Duodenal mucosa (tissue), 2 donors: ENCODE measurements around the gene DCUN1D2.

Experiments
- H3K27ac ChIP-seq: one replicate; pipeline ENCODE4 v1.7.0; 2013; ENCODE audit warnings: low read depth, low read length
- H3K27me3 ChIP-seq, 2 donors: one replicate each; pipeline ENCODE4 v1.7.0; 2013; ENCODE audit warnings: low read length in 2 of 2, control low read depth in 1 of 2; ENCODE audit not compliant: insufficient read depth in 2 of 2, control insufficient read depth in 1 of 2
- H3K36me3 ChIP-seq, 2 donors: one replicate each; pipeline ENCODE4 v1.7.0; 2013; ENCODE audit warnings: low read length in 2 of 2, control low read depth in 1 of 2; ENCODE audit not compliant: insufficient read depth in 2 of 2, control insufficient read depth in 1 of 2
- H3K4me1 ChIP-seq, 2 donors: one replicate each; pipeline ENCODE4 v1.7.0; 2013; ENCODE audit warnings: low read length in 2 of 2, control low read depth in 1 of 2; ENCODE audit not compliant: insufficient read depth in 2 of 2, control insufficient read depth in 1 of 2
- H3K4me3 ChIP-seq, 2 donors: one replicate each; pipeline ENCODE4 v1.7.0; 2013; ENCODE audit warnings: low read length in 2 of 2, low read depth in 1 of 2
- H3K9ac ChIP-seq, 2 donors: one replicate each; pipeline ENCODE4 v1.7.0; 2013; ENCODE audit warnings: low read length in 2 of 2, low read depth in 1 of 2
- H3K9me3 ChIP-seq, 2 donors: one replicate each; pipeline ENCODE4 v1.7.0; 2013; ENCODE audit warnings: low read length in 2 of 2, control low read depth in 1 of 2; ENCODE audit not compliant: control insufficient read depth in 1 of 2

DCUN1D2 gene

GRCh38 chr13:113506871-113507388 lies 16.4 kb upstream of the DCUN1D2 start:
- Histone ChIP-seq H3K27me3 (no peaks in the 10 kb centered on the region), H3K36me3 (peaks cover 12 to 56% of the 10 kb centered on the region in 2 donors), H3K27ac (no peak overlapping the region), H3K9me3 (no peaks in the 10 kb centered on the region), H3K4me3 (no peak overlapping the region), H3K4me1 (no peaks in the 10 kb centered on the region), H3K9ac (no peak overlapping the region)

GRCh38 chr13:113506025-113506685 lies 15.6 kb upstream of the DCUN1D2 start:
- Histone ChIP-seq H3K9me3 (no peaks in the 10 kb centered on the region), H3K4me1 (no peaks in the 10 kb centered on the region), H3K27ac (no peak overlapping the region), H3K9ac (no peak overlapping the region), H3K36me3 (peaks cover 13 to 59% of the 10 kb centered on the region in 2 donors), H3K27me3 (no peaks in the 10 kb centered on the region), H3K4me3 (no peak overlapping the region)

DNA sequence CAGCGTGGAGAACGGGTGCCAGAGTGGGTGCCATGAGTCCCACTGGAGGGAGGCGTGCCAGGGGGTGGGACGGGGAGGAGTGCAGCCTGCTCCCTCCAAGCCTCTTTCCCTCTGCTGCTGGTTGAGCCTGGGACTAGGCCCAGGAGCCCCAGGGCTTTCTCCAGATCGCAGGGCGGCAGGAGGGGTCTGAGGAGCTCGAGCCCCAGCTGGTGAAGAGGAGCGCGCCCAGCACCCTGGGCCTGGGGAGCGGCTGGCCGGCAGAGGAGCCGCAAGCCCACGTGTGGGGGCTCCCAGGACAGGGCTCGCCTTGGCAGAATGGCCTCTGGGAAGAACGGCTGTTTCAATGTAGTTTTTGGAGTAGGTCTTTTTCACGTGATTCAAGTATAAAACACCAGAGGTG lies 12.2 kb upstream of the DCUN1D2 start:
- Histone ChIP-seq H3K4me1 (no peaks in the 10 kb centered on the region), H3K9ac (no peak overlapping the region), H3K27me3 (no peaks in the 10 kb centered on the region), H3K4me3 (no peak overlapping the region), H3K27ac (no peak overlapping the region), H3K36me3 (peaks cover 14 to 71% of the 10 kb centered on the region in 2 donors), H3K9me3 (no peaks in the 10 kb centered on the region)

GRCh38 chr13:113500530-113501265 lies 10.2 kb upstream of the DCUN1D2 start:
- peaks cover 14 to 82% of the 10 kb centered on the region in 2 donors for H3K36me3 ChIP-seq
- no peaks in the 10 kb centered on the region for H3K9me3 ChIP-seq
- no peaks in the 10 kb centered on the region for H3K27me3 ChIP-seq
- H3K27ac ChIP-seq = no peak overlapping the region
- no peak overlapping the region for H3K4me3 ChIP-seq
- peaks cover 0 to 3% of the 10 kb centered on the region in 2 donors for H3K4me1 ChIP-seq
- H3K9ac ChIP-seq = no peak overlapping the region

- Histone ChIP-seq H3K4me1 (peaks cover 0 to 3% of the 10 kb centered on the region in 2 donors), H3K27ac (no peak overlapping the region), H3K4me3 (no peak overlapping the region), H3K9ac (no peak overlapping the region), H3K9me3 (no peaks in the 10 kb centered on the region), H3K27me3 (no peaks in the 10 kb centered on the region), H3K36me3 (peaks cover 14 to 84% of the 10 kb centered on the region in 2 donors)
These were observed 9.4 kb upstream of the DCUN1D2 start for GRCh38 chr13:113499936-113500335.

DNA sequence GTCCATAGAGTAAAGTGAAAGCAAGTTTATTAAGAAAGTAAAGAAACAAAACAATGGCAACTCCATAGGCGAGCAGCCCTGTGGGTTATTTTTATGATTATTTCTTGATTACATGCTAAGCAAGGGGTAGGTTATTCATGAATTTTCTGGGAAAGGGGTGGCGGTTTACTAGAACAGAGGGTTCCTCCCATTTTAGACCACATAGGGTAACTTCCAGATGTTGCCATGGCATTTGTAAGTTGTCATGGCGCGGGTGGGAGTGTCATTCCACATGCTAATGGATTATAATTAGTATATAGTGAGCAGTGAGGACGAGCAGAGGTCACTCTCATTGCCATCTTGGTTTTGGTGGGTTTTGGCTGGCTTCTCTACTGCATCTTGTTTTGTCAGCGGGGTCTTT lies 8.4 kb upstream of the DCUN1D2 start:
- Histone ChIP-seq H3K9ac (no peak overlapping the region), H3K9me3 (no peaks in the 10 kb centered on the region), H3K36me3 (peaks cover 14 to 77% of the 10 kb centered on the region in 2 donors), H3K27me3 (no peaks in the 10 kb centered on the region), H3K4me1 (peaks cover 1 to 6% of the 10 kb centered on the region in 2 donors), H3K27ac (no peak overlapping the region), H3K4me3 (no peak overlapping the region)

DNA sequence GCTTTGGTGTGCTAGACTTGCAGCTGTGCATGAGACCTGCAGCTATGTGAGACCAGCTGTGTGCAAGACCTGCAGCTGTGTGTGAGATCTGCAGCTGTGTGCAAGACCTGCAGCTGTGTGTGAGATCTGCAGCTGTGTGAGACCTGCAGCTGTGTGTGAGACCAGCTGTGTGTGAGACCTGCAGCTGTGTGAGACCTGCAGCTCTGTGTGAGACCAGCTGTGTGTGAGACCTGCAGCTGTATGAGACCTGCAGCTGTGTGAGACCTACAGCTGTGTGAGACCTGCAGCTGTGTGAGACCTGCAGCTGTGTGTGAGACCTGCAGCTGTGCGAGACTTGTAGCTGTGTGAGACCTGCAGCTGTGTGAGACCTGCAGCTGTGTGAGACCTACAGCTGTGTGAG lies 6.7 kb upstream of the DCUN1D2 start:
- no peak overlapping the region for H3K4me3 ChIP-seq
- peaks cover 14 to 63% of the 10 kb centered on the region in 2 donors for H3K36me3 ChIP-seq
- no peaks in the 10 kb centered on the region for H3K27me3 ChIP-seq
- no peak overlapping the region for H3K27ac ChIP-seq
- no peaks in the 10 kb centered on the region for H3K9me3 ChIP-seq
- H3K4me1 ChIP-seq = peaks cover 15 to 18% of the 10 kb centered on the region in 2 donors
- no peak overlapping the region for H3K9ac ChIP-seq

DNA sequence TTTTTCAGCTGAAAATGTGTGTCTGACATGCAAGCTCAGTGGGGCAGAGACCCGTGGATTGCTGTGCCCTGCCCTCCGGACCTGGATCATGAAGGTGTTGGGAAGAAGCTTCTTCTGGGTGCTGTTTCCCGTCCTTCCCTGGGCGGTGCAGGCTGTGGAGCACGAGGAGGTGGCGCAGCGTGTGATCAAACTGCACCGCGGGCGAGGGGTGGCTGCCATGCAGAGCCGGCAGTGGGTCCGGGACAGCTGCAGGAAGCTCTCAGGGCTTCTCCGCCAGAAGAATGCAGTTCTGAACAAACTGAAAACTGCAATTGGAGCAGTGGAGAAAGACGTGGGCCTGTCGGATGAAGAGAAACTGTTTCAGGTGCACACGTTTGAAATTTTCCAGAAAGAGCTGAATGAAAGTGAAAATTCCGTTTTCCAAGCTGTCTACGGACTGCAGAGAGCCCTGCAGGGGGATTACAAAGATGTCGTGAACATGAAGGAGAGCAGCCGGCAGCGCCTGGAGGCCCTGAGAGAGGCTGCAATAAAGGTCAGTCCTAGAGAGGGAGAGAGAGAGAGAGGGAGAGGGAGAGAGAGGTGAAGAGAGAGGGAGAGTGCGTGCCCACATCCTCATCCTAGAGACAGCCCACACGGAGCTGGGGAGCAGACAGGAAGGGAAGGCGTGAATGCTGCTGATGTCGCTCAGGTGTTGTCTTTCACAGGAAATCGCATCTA lies 5.1 kb upstream of the DCUN1D2 start:
- Histone ChIP-seq H3K36me3 (peaks cover 9 to 48% of the 10 kb centered on the region in 2 donors), H3K27ac (no peak overlapping the region), H3K4me1 (peaks cover 20 to 28% of the 10 kb centered on the region in 2 donors), H3K9me3 (no peaks in the 10 kb centered on the region), H3K9ac (no peak overlapping the region), H3K27me3 (no peaks in the 10 kb centered on the region), H3K4me3 (no peak overlapping the region)

- Histone ChIP-seq H3K9me3 (no peaks in the 10 kb centered on the region), H3K4me1 (peaks cover 32 to 39% of the 10 kb centered on the region in 2 donors), H3K27me3 (no peaks in the 10 kb centered on the region), H3K4me3 (peak overlapping the region; percentile 18 to 32), H3K9ac (peak overlapping the region in 1 of 2 donors; percentile 44), H3K27ac (peak overlapping the region; percentile 26), H3K36me3 (peaks cover 0 to 30% of the 10 kb centered on the region in 2 donors)
These were observed 2.9 kb upstream of the DCUN1D2 start for GRCh38 chr13:113493315-113493951.
